ENCODE measurements around the gene KSR1. TPM values are rescaled to one million over a fixed set of nuclear protein-coding genes. Genes with fewer than 3 reads are reported as not detected.
A peak's percentile ranks its signal among the peaks of the same experiment; 100 is the strongest.

KSR1 gene
- total and polyA plus RNA-seq, 9 of the 15 experiments (the other 6 are each of a cell fraction or from before 2014, with no cell fraction given), result 1.4 to 51.7 (median 18.4) TPM

- TF ChIP-seq CUX1 (CRISPR knock-in tag; IDR thresholded peaks at IDR 0.05), result no peak
- TF ChIP-seq ZHX1 (conservative IDR thresholded peaks at IDR 0.05; ENCODE audit: low read length), result no peak
- no peak for TF ChIP-seq TRIM25 (IDR thresholded peaks at IDR 0.05; ENCODE audit: borderline replicate concordance)
- peak; percentile 19 for TF ChIP-seq PRDM10 (IDR thresholded peaks at IDR 0.05; ENCODE audit: partially characterized antibody)
- no peak for TF ChIP-seq ZNF143 (CRISPR knock-in tag; IDR thresholded peaks at IDR 0.05)
- no peak for TF ChIP-seq RFX7 (CRISPR knock-in tag; IDR thresholded peaks at IDR 0.05)
- TF ChIP-seq MYBL2 (IDR thresholded peaks at IDR 0.05; ENCODE audit: low read depth), result no peak
- TF ChIP-seq MYBL2 (CRISPR knock-in tag; IDR thresholded peaks at IDR 0.05; ENCODE audit: borderline replicate concordance), result no peak
Measured at GRCh38 chr17:27575912-27576252, 119.6 kb downstream of the KSR1 start (continued).
